HEK293 (cell line): ENCODE data around the gene DLX2.

Experiments used
- BCL11B ChIP-seq: fragments of 450-650 bp; formaldehyde crosslinking; IDR thresholded peaks from 2 replicates; pipeline ENCODE4 v1.5.1; 2016; ENCODE audit warnings: low read depth, missing biosample characterization, missing genetic modification characterization
- CTCF ChIP-seq: fragments of 450-650 bp; formaldehyde crosslinking; IDR thresholded peaks from 2 replicates; pipeline ENCODE4 v1.5.1; 2016; ENCODE audit warnings: missing biosample characterization, missing genetic modification characterization
- GLIS2 ChIP-seq: fragments of 450-650 bp; formaldehyde crosslinking; IDR thresholded peaks from 2 replicates; pipeline ENCODE4 v1.5.1; 2016; ENCODE audit warnings: missing biosample characterization, missing genetic modification characterization
- KLF9 ChIP-seq: fragments of 450-650 bp; formaldehyde crosslinking; IDR thresholded peaks from 2 replicates; pipeline ENCODE4 v1.5.1; 2016; ENCODE audit warnings: missing biosample characterization, missing genetic modification characterization, low read depth
- REST ChIP-seq: fragments of 450-650 bp; formaldehyde crosslinking; IDR thresholded peaks from 2 replicates; pipeline ENCODE4 v1.5.1; 2016; ENCODE audit warnings: missing biosample characterization, missing genetic modification characterization
- SCRT2 ChIP-seq: fragments of 450-650 bp; formaldehyde crosslinking; IDR thresholded peaks from 2 replicates; pipeline ENCODE4 v1.5.1; 2016; ENCODE audit warnings: missing biosample characterization, missing genetic modification characterization
- SETDB1 ChIP-seq: IDR thresholded peaks from one replicate; pipeline ENCODE4 v1.6.1; 2017; ENCODE audit warnings: mild to moderate bottlenecking, low read length, moderate library complexity, mixed read lengths; ENCODE audit not compliant: insufficient read length
- YY2 ChIP-seq: fragments of 450-650 bp; formaldehyde crosslinking; IDR thresholded peaks from 2 replicates; pipeline ENCODE4 v1.5.1; 2016; ENCODE audit warnings: missing biosample characterization, missing genetic modification characterization
- ZBTB26 ChIP-seq: fragments of 450-650 bp; formaldehyde crosslinking; optimal IDR thresholded peaks from 2 replicates; pipeline ENCODE3; 2016; ENCODE audit warnings: missing biosample characterization, mild to moderate bottlenecking, missing genetic modification characterization
- ZBTB6 ChIP-seq: fragments of 450-650 bp; formaldehyde crosslinking; IDR thresholded peaks from 2 replicates; pipeline ENCODE4 v1.5.1; 2017; ENCODE audit warnings: missing biosample characterization, missing genetic modification characterization
- ZFHX2 ChIP-seq: fragments of 450-650 bp; formaldehyde crosslinking; conservative IDR thresholded peaks from 2 replicates; pipeline ENCODE4 v1.5.1; 2016; ENCODE audit warnings: missing biosample characterization, missing genetic modification characterization
- ZFP37 ChIP-seq: fragments of 450-650 bp; formaldehyde crosslinking; IDR thresholded peaks from 2 replicates; pipeline ENCODE4 v1.5.1; 2016; ENCODE audit warnings: missing biosample characterization, missing genetic modification characterization
- ZIC2 ChIP-seq: fragments of 450-650 bp; formaldehyde crosslinking; IDR thresholded peaks from 2 replicates; pipeline ENCODE4 v1.5.1; 2016; ENCODE audit warnings: missing biosample characterization, missing genetic modification characterization
- ZNF112 ChIP-seq: fragments of 450-650 bp; formaldehyde crosslinking; IDR thresholded peaks from 2 replicates; pipeline ENCODE4 v1.5.0; 2017; ENCODE audit warnings: missing biosample characterization, missing genetic modification characterization
- ZNF133 ChIP-seq: fragments of 450-650 bp; formaldehyde crosslinking; IDR thresholded peaks from 2 replicates; pipeline ENCODE4 v1.5.1; 2016; ENCODE audit warnings: missing biosample characterization, missing genetic modification characterization
- ZNF174 ChIP-seq: fragments of 450-650 bp; formaldehyde crosslinking; IDR thresholded peaks from 2 replicates; pipeline ENCODE4 v1.5.0; 2017; ENCODE audit warnings: missing biosample characterization, mild to moderate bottlenecking, missing genetic modification characterization
- ZNF184 ChIP-seq: fragments of 450-650 bp; IDR thresholded peaks from 2 replicates; pipeline ENCODE4 v1.5.1; 2018; ENCODE audit warnings: missing biosample characterization, mild to moderate bottlenecking, missing genetic modification characterization
- ZNF23 ChIP-seq: fragments of 450-650 bp; formaldehyde crosslinking; IDR thresholded peaks from 2 replicates; pipeline ENCODE4 v1.5.1; 2016; ENCODE audit warnings: missing biosample characterization, missing genetic modification characterization, borderline replicate concordance
- ZNF335 ChIP-seq: fragments of 450-650 bp; formaldehyde crosslinking; conservative IDR thresholded peaks from 2 replicates; pipeline ENCODE4 v1.5.1; 2016; ENCODE audit warnings: missing biosample characterization, missing genetic modification characterization
- ZNF341 ChIP-seq: fragments of 450-650 bp; formaldehyde crosslinking; IDR thresholded peaks from 2 replicates; pipeline ENCODE4; 2016; ENCODE audit warnings: low read depth, missing biosample characterization, missing genetic modification characterization
- ZNF391 ChIP-seq: fragments of 450-650 bp; formaldehyde crosslinking; IDR thresholded peaks from 2 replicates; pipeline ENCODE4 v1.5.1; 2016; ENCODE audit warnings: low read depth, missing biosample characterization, missing genetic modification characterization, borderline replicate concordance
- ZNF513 ChIP-seq: fragments of 450-650 bp; IDR thresholded peaks from 2 replicates; pipeline ENCODE4 v1.5.1; 2018; ENCODE audit warnings: missing biosample characterization, missing genetic modification characterization
- ZNF585B ChIP-seq: fragments of 450-650 bp; formaldehyde crosslinking; IDR thresholded peaks from 2 replicates; pipeline ENCODE4 v1.5.1; 2016; ENCODE audit warnings: missing biosample characterization, missing genetic modification characterization
- ZNF621 ChIP-seq: fragments of 450-650 bp; formaldehyde crosslinking; IDR thresholded peaks from 2 replicates; pipeline ENCODE4 v1.5.1; 2017; ENCODE audit warnings: missing biosample characterization, missing genetic modification characterization
- ZNF626 ChIP-seq: fragments of 450-650 bp; sonication (Bioruptor Pico); formaldehyde crosslinking; IDR thresholded peaks from 2 replicates; pipeline ENCODE4 v1.5.1; 2018; ENCODE audit warnings: missing biosample characterization, missing genetic modification characterization, inconsistent platforms
- ZNF639 ChIP-seq: fragments of 450-650 bp; formaldehyde crosslinking; IDR thresholded peaks from 2 replicates; pipeline ENCODE4 v1.5.1; 2016; ENCODE audit warnings: missing biosample characterization, missing genetic modification characterization
- ZSCAN18 ChIP-seq: fragments of 450-650 bp; formaldehyde crosslinking; IDR thresholded peaks from 2 replicates; pipeline ENCODE4 v1.5.1; 2016; ENCODE audit warnings: missing biosample characterization, missing genetic modification characterization

The DLX2 gene

GRCh38 chr2:172084645-172085459 is 17.8 kb downstream of the DLX2 start (continued):
- TF ChIP-seq ZIC2 (tag by site-specific recombination), result 0 out of 2 replicates have a peak, but pooled peaks have one; percentile 4
- TF ChIP-seq KLF9, result peak; percentile 63; the same call in 1 of the 2 replicates
- TF ChIP-seq BCL11B (tag by site-specific recombination), result no peak; the same call in 1 of the 2 replicates
- peak; percentile 36; the same call in 1 of the 2 replicates for TF ChIP-seq ZNF391 (tag by site-specific recombination)
- no peak for TF ChIP-seq ZNF174 (tag by site-specific recombination)
- TF ChIP-seq REST (tag by site-specific recombination), result 0 out of 2 replicates have a peak, but pooled peaks have one; percentile 29
- TF ChIP-seq ZNF184 (tag by site-specific recombination), result no peak
- TF ChIP-seq ZFP37, result no peak; the same call in none of the 2 replicates
- peak; percentile 24; the same call in 1 of the 2 replicates for TF ChIP-seq ZNF639
- TF ChIP-seq GLIS2, result peak; percentile 70; the same call in 1 of the 2 replicates
- peak; percentile 92 for TF ChIP-seq ZBTB26
- peak; percentile 52 for TF ChIP-seq ZFHX2
- TF ChIP-seq SETDB1, result no peak
- TF ChIP-seq ZNF626 (tag by site-specific recombination), result no peak
- peak; percentile 81 for TF ChIP-seq CTCF (tag by site-specific recombination)
- no peak for TF ChIP-seq ZNF621 (tag by site-specific recombination)
- TF ChIP-seq YY2 (tag by site-specific recombination), result 0 out of 2 replicates have a peak, but pooled peaks have one; percentile 12
- TF ChIP-seq ZNF335 (tag by site-specific recombination), result peak; percentile 76
- TF ChIP-seq ZNF585B, result no peak
- peak; percentile 36; the same call in 1 of the 2 replicates for TF ChIP-seq ZNF341 (tag by site-specific recombination)
- no peak for TF ChIP-seq ZNF112 (tag by site-specific recombination)
- no peak for TF ChIP-seq ZSCAN18 (tag by site-specific recombination)
- no peak for TF ChIP-seq ZNF133 (tag by site-specific recombination)
- TF ChIP-seq ZBTB6 (tag by site-specific recombination), result peak; percentile 38; the same call in 1 of the 2 replicates
- TF ChIP-seq ZNF23, result no peak
- peak; percentile 27; the same call in 1 of the 2 replicates for TF ChIP-seq SCRT2
- peak; percentile 95 for TF ChIP-seq ZNF513 (tag by site-specific recombination)
